Activated naive CD8-positive, alpha-beta T cell treated with anti-CD3 and anti-CD28 coated beads for 36 hours (primary cell): ENCODE results near the gene BPIFA3. TPM values are rescaled to one million over a fixed set of nuclear protein-coding genes. Genes with fewer than 3 reads are reported as not detected.

ENCODE experiments used
- DNase-seq: peaks from one replicate; pipeline ENCODE4 v3.0.0; 2021
- H3K27ac Mint-ChIP-seq: one replicate; pipeline ENCODE4 v1.8.0; 2022; ENCODE audit warnings: mild to moderate bottlenecking, moderate library complexity, mixed read lengths
- H3K27me3 Mint-ChIP-seq: one replicate; pipeline ENCODE4 v1.8.0; 2022; ENCODE audit warnings: mild to moderate bottlenecking, mixed read lengths
- H3K36me3 Mint-ChIP-seq: one replicate; pipeline ENCODE4 v1.8.0; 2021; ENCODE audit warnings: mild to moderate bottlenecking, mixed read lengths
- H3K4me1 Mint-ChIP-seq: one replicate; pipeline ENCODE4 v1.8.0; 2021; ENCODE audit warnings: mixed read lengths
- H3K4me3 Mint-ChIP-seq: one replicate; pipeline ENCODE4 v1.8.0; 2022; ENCODE audit warnings: mild to moderate bottlenecking, moderate library complexity, mixed read lengths
- H3K9me3 Mint-ChIP-seq: one replicate; pipeline ENCODE4 v1.8.0; 2022; ENCODE audit warnings: mixed read lengths
- total RNA-seq, 2 experiments: library from RNA; stranded (reverse); gene quantifications; one replicate each; pipeline ENCODE4 v1.2.3, GENCODE V29; 2021

BPIFA3 gene
- total RNA-seq, 2 experiments from 2014 or later, result not detected

DNA sequence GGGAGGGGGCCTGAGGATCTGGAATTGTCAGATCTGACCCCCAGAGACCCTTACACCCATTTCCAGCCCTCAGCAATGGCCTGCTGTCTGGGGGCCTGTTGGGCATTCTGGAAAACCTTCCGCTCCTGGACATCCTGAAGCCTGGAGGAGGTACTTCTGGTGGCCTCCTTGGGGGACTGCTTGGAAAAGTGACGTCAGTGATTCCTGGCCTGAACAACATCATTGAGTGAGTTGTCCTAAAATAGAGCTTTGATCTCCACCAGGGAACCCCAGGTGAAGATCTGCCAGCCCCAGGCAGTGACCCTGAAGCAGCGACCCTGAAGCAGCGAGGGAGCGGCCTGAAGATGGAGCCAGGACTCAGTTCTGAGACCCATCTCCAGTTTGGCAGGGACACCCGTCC is 20.8 kb downstream of the BPIFA3 start:
- Mint-ChIP-seq H3K4me3 (no peak overlapping the region), H3K27ac (no peak overlapping the region), H3K4me1 (no peaks in the 10 kb centered on the region), H3K36me3 (no peaks in the 10 kb centered on the region), H3K9me3 (no peaks in the 10 kb centered on the region), H3K27me3 (peaks cover 15% of the 10 kb centered on the region)
- DNase-seq, result no peak

DNA sequence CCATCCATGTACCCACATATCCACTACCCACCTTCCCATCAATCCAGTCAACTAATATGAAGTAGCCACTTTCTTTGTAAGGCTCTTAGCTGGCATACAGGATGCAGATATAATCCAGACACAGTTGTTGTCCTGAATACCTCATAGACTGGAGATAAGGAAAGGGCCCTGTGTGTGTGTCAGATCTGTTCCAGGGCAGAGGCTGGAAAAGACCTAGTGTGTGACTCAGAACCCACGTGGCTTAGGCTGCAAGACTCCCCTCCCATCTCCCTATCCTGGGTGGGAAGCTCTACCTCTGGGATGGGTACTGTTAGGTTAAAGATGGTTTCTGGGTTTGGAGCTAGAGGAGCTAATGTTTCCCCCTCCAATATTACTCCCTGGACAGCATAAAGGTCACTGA is 22.3 kb downstream of the BPIFA3 start:
- Mint-ChIP-seq H3K36me3 (no peaks in the 10 kb centered on the region), H3K27ac (no peak overlapping the region), H3K4me3 (no peak overlapping the region), H3K27me3 (peaks cover 11% of the 10 kb centered on the region), H3K4me1 (no peaks in the 10 kb centered on the region), H3K9me3 (no peaks in the 10 kb centered on the region)
- no peak for DNase-seq

DNA sequence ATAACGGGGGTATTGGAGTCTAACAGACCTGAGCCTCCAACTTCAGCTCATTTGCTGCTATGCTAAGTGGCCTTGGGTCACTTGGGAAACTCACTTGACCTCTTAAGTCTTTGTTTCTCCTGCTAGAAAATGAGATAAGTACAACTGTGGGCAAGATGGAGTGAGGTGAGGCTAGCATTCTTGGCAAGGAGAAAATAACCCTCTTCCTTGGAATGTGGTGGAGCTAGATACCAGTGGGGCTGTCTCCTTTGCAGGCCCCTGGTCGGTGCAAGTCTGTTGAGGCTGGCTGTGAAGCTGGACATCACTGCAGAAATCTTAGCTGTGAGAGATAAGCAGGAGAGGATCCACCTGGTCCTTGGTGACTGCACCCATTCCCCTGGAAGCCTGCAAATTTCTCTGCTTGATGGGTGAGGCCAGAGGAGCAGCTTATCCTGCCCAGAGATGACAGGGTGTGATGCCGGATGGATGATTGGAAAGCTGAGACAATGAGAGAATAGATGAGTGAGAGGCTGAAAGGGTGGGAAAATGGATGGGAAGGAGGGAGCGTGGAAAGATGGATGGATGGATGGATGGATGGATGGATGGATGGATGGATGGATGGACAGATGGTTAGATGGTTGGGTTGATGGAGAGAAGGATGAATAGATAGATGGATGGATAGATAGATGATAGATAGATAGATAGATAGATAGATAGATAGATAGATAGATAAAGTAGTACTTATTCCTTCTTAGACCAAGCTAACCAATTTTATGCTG is 23.0 kb downstream of the BPIFA3 start:
- H3K4me3 Mint-ChIP-seq, result no peak overlapping the region
- no peak overlapping the region for H3K27ac Mint-ChIP-seq
- H3K4me1 Mint-ChIP-seq, result no peaks in the 10 kb centered on the region

DNA sequence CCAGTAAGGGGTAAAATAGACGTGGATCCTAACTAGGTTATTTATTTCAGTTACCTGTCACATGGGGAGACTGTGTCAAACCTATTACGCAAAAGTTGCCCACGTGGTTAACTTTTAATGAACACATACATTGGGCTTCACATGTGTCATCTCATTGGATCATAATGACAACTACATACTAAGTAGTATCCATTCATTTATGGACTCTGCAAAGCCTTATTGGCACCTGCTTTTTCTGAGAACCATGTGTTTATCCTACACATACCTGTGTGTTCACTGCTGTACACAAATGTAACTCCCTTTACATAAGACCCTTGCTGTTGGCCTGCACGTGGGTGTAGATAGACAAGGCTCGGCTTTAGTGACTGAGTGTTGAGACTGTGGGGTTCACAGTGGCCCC is 23.8 kb downstream of the BPIFA3 start:
- Mint-ChIP-seq H3K9me3 (no peaks in the 10 kb centered on the region), H3K36me3 (no peaks in the 10 kb centered on the region), H3K27me3 (peaks cover 7% of the 10 kb centered on the region), H3K4me3 (no peak overlapping the region), H3K27ac (no peak overlapping the region), H3K4me1 (no peaks in the 10 kb centered on the region)
- no peak for DNase-seq

More for the DNA sequence above, 23.0 kb downstream of the BPIFA3 start:
- DNase-seq, result no peak
- no peaks in the 10 kb centered on the region for H3K9me3 Mint-ChIP-seq
- H3K36me3 Mint-ChIP-seq, result no peaks in the 10 kb centered on the region
- H3K27me3 Mint-ChIP-seq, result peaks cover 11% of the 10 kb centered on the region

DNA sequence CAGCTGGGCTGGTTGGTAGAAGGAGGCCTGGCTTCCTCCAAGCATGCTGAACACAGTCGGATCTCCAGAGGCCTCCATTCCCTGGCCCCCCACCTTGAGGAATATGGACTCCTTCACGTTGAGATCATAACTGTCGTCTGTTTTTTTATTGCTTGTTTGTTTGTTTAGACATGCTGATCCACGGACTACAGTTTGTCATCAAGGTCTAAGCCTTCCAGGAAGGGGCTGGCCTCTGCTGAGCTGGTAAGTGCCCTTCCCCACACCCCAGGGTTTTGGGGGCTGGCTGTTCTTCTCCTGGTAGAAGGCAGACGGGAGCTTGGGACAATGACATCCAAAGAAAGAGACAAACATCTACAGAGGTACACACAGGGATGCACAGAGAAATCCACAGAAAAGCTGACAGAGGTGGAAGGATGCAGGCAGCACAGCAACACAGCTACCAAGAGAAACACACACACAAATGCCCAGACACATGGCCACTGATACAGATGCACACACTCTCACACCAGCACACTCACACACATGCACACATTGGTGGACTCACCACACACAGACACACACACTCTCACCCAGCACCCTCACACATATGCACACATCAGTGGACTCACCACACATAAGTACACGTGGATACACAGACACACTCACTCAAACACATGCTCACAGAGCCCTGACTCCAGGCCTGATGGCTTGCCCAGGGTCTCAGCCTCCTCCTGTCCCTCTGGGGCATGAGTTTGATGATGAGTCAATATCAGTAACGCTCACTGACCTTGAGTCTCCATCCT is 25.4 kb downstream of the BPIFA3 start:
- no peak for DNase-seq
- Mint-ChIP-seq H3K36me3 (no peaks in the 10 kb centered on the region), H3K4me1 (no peaks in the 10 kb centered on the region), H3K9me3 (no peaks in the 10 kb centered on the region), H3K4me3 (no peak overlapping the region), H3K27ac (no peak overlapping the region), H3K27me3 (peaks cover 4% of the 10 kb centered on the region)

DNA sequence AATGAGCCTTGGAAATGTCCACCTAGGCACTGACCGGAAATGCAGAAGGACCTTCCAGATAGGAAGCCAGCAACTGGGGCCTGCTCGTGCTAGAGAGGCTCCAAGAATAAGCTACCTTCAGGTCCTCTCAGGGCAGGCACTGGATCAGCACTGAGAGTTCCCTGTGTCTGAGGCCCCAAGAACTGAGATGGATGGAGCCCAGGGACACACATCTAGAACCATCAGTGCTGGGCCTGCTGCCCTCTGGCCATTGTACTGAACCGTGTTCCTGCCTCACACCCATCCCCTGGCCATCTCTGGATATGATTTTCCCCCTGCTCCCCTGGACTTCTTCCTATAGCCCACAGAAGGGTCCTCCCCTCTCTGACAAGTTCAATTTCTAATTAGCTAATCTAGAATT is 28.9 kb downstream of the BPIFA3 start:
- Mint-ChIP-seq H3K36me3 (no peaks in the 10 kb centered on the region), H3K4me3 (no peak overlapping the region), H3K27me3 (no peaks in the 10 kb centered on the region), H3K4me1 (no peaks in the 10 kb centered on the region), H3K27ac (no peak overlapping the region), H3K9me3 (no peaks in the 10 kb centered on the region)
- DNase-seq, result no peak

DNA sequence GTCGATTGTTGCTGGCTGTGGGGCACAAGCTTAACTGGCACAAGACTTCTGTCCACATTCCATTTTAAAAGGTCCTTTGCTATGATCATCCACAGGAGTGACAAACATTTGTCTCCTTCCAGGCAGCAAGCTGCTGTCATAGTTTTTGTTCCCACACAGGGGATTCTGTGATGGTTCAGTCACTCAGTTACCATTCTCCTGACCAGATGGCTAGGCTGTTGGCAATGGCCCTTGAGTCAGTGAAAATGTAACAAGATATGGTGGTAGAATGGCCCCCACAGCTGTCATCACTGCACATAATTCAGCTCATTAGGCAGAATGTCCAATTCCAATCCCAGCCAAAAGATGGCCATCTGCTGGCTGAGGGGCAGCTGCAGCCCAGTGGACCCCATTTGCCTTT is 32.3 kb downstream of the BPIFA3 start:
- DNase-seq, result no peak
- Mint-ChIP-seq H3K4me1 (no peaks in the 10 kb centered on the region), H3K9me3 (peaks cover 2% of the 10 kb centered on the region), H3K27me3 (peaks cover 11% of the 10 kb centered on the region), H3K4me3 (no peak overlapping the region), H3K27ac (no peak overlapping the region), H3K36me3 (no peaks in the 10 kb centered on the region)

DNA sequence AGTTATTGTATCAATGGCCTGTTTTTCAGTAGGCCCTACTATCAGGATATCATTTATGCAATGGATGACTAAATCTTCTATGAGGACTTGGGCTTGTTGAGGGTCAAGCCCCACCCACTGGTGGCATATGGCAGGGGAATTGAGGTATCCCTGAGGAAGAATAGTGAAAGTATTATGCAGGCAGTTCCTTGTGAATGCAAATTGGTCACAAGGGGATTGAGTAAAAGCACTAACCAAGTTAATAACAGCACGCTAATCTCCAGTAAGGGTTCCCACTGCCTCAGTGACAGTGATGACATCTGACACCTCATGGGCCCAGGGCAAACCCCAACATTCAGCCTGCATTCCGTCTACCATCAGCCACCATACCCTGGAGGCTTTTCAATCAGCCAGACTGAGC is 33.5 kb downstream of the BPIFA3 start:
- DNase-seq, result no peak
- H3K27ac Mint-ChIP-seq, result no peak overlapping the region
- peaks cover 16% of the 10 kb centered on the region for H3K27me3 Mint-ChIP-seq
- H3K9me3 Mint-ChIP-seq, result peaks cover 2% of the 10 kb centered on the region
- no peaks in the 10 kb centered on the region for H3K4me1 Mint-ChIP-seq
- no peaks in the 10 kb centered on the region for H3K36me3 Mint-ChIP-seq
- H3K4me3 Mint-ChIP-seq, result no peak overlapping the region

DNA sequence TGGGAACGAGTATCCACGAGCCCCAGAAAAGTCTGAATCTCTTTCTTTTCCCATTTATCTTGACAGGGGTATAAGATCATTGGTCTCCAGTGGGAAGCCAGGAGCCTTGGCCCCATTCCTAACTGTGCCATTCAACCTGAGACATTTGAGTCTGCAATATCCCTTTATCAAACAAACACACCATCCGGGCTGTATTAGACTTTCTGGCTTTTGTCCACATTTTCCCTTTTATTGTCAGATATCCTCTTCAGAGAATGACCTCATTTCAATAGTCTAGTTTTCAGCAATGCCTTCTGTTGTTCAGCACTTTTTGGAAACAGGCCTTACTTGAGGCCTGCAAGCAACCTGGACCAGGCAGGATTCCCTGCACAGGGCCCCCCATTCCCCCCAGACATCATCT is 34.3 kb downstream of the BPIFA3 start:
- Mint-ChIP-seq H3K4me1 (no peaks in the 10 kb centered on the region), H3K4me3 (no peak overlapping the region), H3K9me3 (peaks cover 2% of the 10 kb centered on the region), H3K27me3 (peaks cover 16% of the 10 kb centered on the region), H3K27ac (no peak overlapping the region), H3K36me3 (no peaks in the 10 kb centered on the region)
- DNase-seq, result no peak

DNA sequence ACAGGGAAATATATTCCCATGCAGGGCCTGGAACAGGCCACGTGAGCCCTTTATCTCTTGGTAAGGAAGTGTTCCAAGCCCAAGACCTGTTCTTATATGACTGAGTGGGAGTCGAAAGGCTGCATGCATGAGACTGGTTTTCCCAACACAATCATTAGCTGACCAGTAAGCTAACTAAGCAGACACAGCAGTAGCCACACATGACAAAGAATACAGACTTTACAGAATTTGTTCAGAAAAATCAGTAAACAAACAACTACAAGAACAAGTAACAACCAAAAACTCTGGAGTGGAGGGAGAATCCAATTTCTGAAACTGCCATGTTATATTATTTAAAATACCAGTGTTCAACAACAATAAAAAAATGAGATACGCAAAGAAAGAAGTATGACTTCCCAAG is 35.3 kb downstream of the BPIFA3 start:
- no peak for DNase-seq
- peaks cover 2% of the 10 kb centered on the region for H3K9me3 Mint-ChIP-seq
- H3K4me3 Mint-ChIP-seq, result no peak overlapping the region

DNA sequence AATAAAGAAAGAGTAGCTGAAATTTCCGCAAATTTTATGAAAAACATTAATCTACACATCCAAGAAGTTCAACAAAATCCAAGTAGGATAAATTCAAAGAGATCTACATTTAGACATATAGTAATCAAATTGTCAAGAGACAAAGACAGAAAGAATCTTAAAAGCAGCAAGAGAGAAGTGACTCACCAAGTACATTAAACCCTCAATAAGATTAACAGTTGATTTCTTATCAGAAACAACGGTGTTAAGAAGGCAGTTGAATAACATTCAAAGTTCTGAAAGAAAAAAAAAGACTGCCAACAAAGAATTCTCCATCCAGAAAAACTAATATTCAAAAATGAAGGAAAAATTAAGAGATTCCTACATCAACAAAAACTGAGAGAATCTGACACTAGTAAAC is 37.9 kb downstream of the BPIFA3 start:
- Mint-ChIP-seq H3K9me3 (peaks cover 2% of the 10 kb centered on the region), H3K27me3 (peaks cover 21% of the 10 kb centered on the region), H3K4me1 (no peaks in the 10 kb centered on the region), H3K4me3 (no peak overlapping the region), H3K36me3 (no peaks in the 10 kb centered on the region), H3K27ac (no peak overlapping the region)
- no peak for DNase-seq

More for the DNA sequence above, 35.3 kb downstream of the BPIFA3 start:
- Mint-ChIP-seq H3K27me3 (peaks cover 21% of the 10 kb centered on the region), H3K4me1 (no peaks in the 10 kb centered on the region), H3K27ac (no peak overlapping the region), H3K36me3 (no peaks in the 10 kb centered on the region)

DNA sequence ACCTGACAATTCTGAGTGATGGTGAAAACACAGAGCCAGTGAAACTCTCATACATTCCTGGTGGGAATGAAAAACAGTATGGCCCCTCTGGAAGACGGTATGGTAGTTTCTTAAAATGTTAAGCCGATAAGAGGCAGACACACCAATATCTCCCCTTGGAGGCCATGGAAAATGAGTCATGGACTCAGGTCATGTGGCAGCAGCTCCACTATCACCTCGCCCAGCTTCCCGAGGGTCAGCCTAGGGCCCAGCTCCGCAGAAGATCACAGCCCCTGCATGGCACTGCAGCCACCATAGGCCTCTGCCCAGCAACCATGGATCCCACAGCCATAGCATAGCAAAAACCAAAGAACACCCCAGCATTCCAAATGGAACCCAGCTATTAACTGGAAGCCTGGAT is 40.1 kb downstream of the BPIFA3 start:
- Mint-ChIP-seq H3K27ac (no peak overlapping the region), H3K27me3 (peaks cover 38% of the 10 kb centered on the region)
- no peak for DNase-seq

DNA sequence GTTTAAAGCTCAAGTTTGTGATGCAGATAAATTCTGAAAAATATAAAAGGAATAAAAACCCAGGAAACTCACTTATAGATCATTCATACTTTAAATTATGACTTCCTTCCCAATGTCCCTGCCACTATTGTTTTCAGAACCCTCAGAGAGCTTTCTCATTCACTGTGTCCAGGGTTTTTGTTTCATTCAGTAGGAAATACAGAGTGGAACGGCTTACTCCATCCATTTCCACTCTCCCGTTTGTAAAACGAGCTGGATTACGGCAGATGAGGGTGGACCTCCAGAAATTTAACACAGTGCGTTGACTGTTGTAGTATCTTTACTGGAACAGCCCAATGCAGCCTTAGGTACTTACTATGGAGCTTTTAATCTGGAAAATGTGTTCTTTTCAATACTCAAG is 42.2 kb downstream of the BPIFA3 start:
- no peak overlapping the region for H3K4me3 Mint-ChIP-seq
- no peak for DNase-seq
- no peaks in the 10 kb centered on the region for H3K4me1 Mint-ChIP-seq
- no peak overlapping the region for H3K27ac Mint-ChIP-seq
- H3K9me3 Mint-ChIP-seq, result peaks cover 1% of the 10 kb centered on the region
- no peaks in the 10 kb centered on the region for H3K36me3 Mint-ChIP-seq
- H3K27me3 Mint-ChIP-seq, result peaks cover 30% of the 10 kb centered on the region

More for the DNA sequence above, 40.1 kb downstream of the BPIFA3 start:
- no peak overlapping the region for H3K4me3 Mint-ChIP-seq
- H3K4me1 Mint-ChIP-seq, result no peaks in the 10 kb centered on the region
- H3K36me3 Mint-ChIP-seq, result no peaks in the 10 kb centered on the region
- H3K9me3 Mint-ChIP-seq, result peaks cover 2% of the 10 kb centered on the region

DNA sequence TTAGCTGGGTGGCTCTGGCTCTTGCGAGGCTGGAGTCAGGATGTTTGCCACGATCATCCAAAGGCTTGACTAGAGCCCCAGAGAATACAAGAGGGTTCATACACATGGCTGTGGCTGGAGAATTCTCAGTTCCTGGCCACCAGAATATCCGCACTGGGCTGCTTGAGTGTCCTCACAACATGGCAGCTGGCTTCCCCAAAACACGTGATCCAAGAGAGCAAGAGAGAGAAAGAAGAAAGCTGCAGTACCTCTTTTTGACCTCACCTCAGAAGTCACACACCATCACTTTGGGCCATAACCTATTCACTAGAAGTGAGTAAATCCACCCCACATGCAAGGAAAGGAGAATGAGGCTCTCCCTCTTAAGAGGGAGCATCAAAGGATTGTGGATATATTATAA is 44.3 kb downstream of the BPIFA3 start:
- H3K4me3 Mint-ChIP-seq, result no peak overlapping the region
- no peaks in the 10 kb centered on the region for H3K4me1 Mint-ChIP-seq
- DNase-seq, result no peak
- peaks cover 24% of the 10 kb centered on the region for H3K27me3 Mint-ChIP-seq
- H3K36me3 Mint-ChIP-seq, result no peaks in the 10 kb centered on the region
- no peaks in the 10 kb centered on the region for H3K9me3 Mint-ChIP-seq
- H3K27ac Mint-ChIP-seq, result no peak overlapping the region

DNA sequence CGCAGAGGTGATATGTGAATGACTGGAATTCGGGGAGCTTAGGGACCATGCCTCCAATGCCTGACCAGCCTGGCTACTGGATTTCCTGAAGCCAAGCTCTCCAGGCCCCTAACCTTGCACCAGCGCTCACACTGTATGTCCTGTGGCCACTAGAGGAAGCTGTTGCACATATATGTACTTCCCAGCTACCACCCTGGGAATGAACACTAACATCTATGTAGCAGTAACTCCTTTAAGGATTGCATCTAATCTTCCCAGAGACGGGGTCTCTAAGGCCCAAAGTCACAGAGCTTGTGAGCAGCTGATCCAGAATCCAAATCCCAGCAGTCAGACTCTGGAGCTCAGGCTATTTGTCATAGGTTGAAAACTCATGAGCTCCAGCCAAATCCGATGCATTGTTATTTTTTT is 45.5 kb downstream of the BPIFA3 start:
- Mint-ChIP-seq H3K4me3 (no peak overlapping the region), H3K9me3 (no peaks in the 10 kb centered on the region), H3K27ac (no peak overlapping the region), H3K4me1 (no peaks in the 10 kb centered on the region), H3K27me3 (peaks cover 20% of the 10 kb centered on the region), H3K36me3 (no peaks in the 10 kb centered on the region)
- no peak for DNase-seq

DNA sequence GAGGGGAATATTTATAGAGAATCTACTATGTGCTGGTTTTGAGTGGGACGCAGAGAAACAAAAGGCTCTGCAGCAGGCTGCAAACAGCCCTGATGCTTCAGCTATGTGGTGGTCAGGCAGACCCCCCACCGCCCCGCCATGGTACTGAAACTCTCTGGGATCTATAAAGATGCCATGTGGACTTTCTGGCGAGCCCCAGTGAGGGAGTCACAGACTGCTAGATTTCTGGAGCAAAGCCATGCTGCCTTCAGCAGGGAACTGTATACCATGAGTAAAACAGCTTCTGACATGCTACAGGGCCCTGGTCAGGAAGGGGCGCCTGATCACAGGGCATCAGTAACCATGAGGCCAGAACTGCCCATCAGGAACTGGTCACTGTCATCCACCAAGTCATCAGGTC is 46.6 kb downstream of the BPIFA3 start:
- DNase-seq, result no peak
- no peaks in the 10 kb centered on the region for H3K36me3 Mint-ChIP-seq
- no peaks in the 10 kb centered on the region for H3K4me1 Mint-ChIP-seq
- H3K27ac Mint-ChIP-seq, result no peak overlapping the region
- no peak overlapping the region for H3K4me3 Mint-ChIP-seq
- H3K27me3 Mint-ChIP-seq, result peaks cover 25% of the 10 kb centered on the region
- no peaks in the 10 kb centered on the region for H3K9me3 Mint-ChIP-seq
